SK-MEL-5 (cell line): ENCODE measurements around the gene KIFC3. TPM values are rescaled to one million over a fixed set of nuclear protein-coding genes. Genes with fewer than 3 reads are reported as not detected.
"Not testable (repeated sequence)": the region's sequence is repeated elsewhere in the genome, so short reads cannot be mapped to it uniquely, and the experiment has no call there.

ENCODE experiments used
- DNase-seq: peaks from one replicate; pipeline ENCODE4 v3.0.0-alpha.2; 2016; ENCODE audit warnings: low read depth, low spot score
- in situ Hi-C: cut with HindIII; loops from 2 replicates; pipeline ENCODE4 v1.10.0; 2016; ENCODE audit warnings: low sequenced_read_pairs, high pct_unique_total_duplicates, low pct_unique_long_range_greater_than_20kb
- total RNA-seq: library from RNA; depleted of rRNA; stranded (reverse); fragments of >200 nt; shearing (Covaris generic); gene quantifications from 2 replicates; pipeline ENCODE4 v1.2.3, GENCODE V29; 2014

KIFC3 gene
- total RNA-seq, 1 experiment from 2014 or later: 68.1 TPM

DNA sequence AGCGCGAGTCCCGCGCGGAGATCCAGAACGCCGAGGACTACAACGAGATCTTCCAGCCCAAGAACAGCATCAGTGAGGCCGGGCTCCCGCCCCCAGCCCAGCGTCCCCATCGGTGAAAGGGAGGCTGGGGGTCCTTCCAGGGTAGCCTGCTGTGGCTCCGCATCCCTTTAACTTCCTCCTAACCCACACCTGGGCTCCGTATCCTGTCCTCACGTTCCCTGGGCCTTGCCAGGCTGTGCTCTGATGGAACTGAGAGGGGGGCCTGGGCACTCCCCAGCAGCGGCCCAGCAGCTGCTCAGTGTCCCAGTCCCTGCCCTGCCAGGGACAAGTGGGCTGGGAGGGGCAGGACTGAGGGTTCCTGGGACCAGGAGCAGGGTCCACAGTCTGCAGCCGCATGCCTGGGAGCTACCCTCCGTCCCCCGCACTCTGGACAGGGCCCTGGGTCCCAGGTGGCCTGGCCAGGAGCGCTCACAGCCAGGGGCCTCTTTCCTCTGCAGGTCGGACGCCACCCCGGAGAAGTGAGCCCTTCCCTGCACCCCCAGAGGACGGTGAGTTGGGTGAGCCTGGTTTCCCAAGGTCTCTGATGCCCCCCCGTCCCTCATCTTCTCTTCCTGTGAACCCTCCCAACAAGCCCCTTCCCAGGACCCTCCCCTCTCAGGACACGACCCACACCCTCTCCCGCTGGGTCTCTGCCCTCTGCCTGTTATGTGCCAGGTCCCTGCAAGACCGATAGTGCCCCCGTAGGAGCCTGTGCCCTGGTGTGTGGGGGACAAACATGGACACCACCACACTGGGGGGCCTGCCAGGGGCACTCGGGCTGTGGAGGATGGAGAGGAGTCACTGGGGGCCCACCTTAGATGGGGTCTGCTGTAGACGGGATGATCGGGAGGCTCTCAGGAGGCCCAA, 48.6 kb downstream of the KIFC3 start:
- no peak for DNase-seq
- in situ Hi-C loops: no loop called here

GRCh38 chr16:57752581-57753447, 49.5 kb downstream of the KIFC3 start:
- in situ Hi-C loops: no loop called here
- DNase-seq: no peak

DNA sequence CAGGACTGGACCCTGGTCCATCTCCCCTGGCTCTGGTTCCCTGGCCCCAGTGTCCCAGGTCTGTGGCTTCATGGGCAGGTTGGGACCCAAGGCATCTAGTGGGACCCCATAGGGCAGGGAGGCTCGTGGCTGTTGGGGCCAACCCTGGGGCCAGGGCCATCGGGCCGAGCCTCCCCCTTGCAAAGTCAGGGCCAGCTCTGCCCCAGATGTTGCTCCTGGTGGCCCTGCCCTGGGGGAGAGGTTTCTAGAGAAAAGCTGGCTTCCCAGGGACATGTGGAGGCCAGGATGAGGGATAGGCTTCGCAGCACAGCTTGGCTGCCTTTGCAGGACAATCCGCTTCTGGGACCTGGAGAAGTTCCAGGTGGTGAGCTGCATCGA, 50.1 kb downstream of the KIFC3 start:
- in situ Hi-C loops: no loop called here
- DNase-seq: no peak

GRCh38 chr16:57751539-57752202, 50.6 kb downstream of the KIFC3 start:
- no peak for DNase-seq
- in situ Hi-C loops: no loop called here

GRCh38 chr16:57750796-57751538, 51.3 kb downstream of the KIFC3 start:
- in situ Hi-C loops: no loop called here
- DNase-seq: no peak

DNA sequence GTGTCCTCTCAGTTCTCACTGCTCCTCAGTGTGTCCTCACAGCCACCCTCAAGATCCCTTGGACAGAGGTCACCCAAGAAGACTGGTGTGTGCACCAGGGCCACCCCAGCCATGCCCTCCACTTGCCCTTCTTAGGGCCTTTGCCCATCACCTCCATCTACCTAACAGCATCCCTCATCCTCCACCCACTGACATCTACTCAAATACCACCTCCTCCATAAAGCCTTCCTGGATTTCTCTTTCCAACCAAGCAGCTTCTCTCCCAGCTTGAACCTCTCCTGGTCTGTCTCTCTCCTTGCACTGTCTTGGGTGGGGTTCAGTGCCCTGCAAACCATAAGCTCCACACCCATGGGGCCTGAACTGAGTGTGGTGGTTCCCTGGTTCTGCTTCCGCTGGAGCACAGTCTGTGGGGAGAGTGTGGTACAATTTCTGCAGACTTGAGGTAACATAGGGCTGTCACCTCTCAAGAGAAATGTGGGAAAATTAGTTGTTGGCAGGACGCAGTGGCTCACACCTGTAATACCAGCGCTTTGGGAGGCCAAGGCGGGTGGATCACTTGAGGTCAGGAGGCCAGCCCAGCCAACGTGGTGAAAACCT, 52.3 kb downstream of the KIFC3 start:
- DNase-seq: no peak
- in situ Hi-C loops: no loop called here

- in situ Hi-C loops: no loop called here
Measured at GRCh38 chr16:57749101-57749692, 53.1 kb downstream of the KIFC3 start.

GRCh38 chr16:57748596-57748995, 53.7 kb downstream of the KIFC3 start:
- DNase-seq: no peak
- in situ Hi-C loops: no loop called here

More at GRCh38 chr16:57749101-57749692, 53.1 kb downstream of the KIFC3 start:
- DNase-seq: no peak

- in situ Hi-C loops: no loop called here
- no peak for DNase-seq
Measured at GRCh38 chr16:57747996-57748395, 54.3 kb downstream of the KIFC3 start.

- in situ Hi-C loops: no loop called here
- no peak for DNase-seq
Measured at GRCh38 chr16:57747496-57747895, 54.8 kb downstream of the KIFC3 start.

DNA sequence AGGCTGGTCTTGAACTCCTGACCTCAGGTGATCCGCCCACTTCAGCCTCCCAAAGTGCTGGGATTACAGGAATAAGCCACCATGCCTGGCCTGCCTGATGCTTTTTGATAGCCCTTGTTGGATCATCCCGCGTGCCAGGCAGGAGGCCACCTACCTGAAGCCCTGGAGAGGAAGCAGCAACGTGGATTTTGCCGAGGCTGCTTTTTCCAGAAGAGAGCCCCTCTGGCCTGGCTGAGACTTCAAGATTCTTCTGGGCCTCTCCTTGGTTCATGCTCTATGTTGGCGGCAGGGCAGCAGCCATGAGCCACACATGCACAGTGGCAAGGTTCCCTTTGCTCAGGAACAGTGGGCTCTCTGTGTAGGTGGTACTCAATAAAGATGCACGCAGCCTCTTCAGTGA, 55.2 kb downstream of the KIFC3 start:
- in situ Hi-C loops: no loop called here
- DNase-seq: no peak

- in situ Hi-C loops, DNase-seq: not testable (repeated sequence)
Measured at GRCh38 chr16:57746316-57746715, 56.0 kb downstream of the KIFC3 start.

DNA sequence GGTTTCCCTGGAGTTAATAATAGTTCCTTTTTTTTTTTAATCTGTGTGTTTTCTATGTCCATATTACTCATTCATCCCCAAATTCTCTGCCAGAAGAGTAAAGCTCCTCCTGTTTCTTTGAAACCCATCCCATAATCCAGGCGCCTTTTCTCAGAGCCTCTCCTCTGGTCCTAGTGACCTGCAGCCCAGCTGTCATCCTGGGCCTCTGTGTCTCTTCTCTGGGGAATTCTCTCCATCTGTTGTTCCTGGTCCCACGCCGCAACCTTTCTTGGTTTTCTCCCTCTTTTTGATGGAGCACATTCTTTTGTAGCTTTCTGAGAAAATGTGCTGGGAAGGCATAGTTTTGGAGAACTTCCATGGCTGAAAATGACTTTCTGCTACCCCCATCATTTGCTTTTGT, 56.5 kb downstream of the KIFC3 start:
- in situ Hi-C loops: no loop called here
- DNase-seq: no peak

DNA sequence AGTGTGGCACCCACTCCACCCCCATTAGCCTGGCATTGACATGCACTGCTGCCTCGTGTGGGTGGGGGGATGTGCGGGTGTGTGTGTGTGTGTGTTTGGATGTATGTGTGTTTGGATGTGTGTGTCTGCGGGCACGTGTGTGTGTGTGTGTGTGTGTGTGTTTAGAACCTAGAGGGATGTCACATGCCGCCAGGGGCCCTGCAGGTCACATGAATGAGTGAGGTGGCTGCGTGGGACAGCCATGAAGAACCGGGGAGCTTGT, 57.7 kb downstream of the KIFC3 start:
- DNase-seq: no peak
- in situ Hi-C loops: no loop called here

GRCh38 chr16:57743886-57744641, 58.2 kb downstream of the KIFC3 start:
- DNase-seq: no peak
- in situ Hi-C loops: no loop called here

DNA sequence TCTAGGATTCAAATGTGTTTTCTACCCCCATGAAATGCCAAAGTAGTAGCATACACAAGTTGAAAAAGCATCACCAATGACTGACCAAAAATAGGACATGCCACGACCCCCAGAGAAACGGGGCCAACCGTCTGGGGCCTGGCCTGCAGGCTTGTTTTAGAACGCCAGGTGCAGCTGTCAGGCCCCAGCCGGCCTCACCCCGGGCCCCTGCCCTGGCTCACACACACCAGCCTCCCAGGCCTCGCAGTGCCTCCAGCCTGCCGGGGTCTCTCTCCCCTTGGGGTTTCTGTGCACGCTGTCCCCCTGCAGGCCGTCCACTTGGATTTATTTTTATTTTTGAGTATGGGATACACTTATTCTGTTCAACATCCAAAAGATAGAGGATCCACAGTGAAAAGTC, 58.8 kb downstream of the KIFC3 start:
- in situ Hi-C loops: no loop called here
- no peak for DNase-seq
